PC-9 (cell line): ENCODE results near the gene USP44.

Experiments used
- EZH2 ChIP-seq: fragments of 200-600 bp; sonication (generic); IDR thresholded peaks from 2 replicates; pipeline ENCODE4 v1.8.0; 2017; ENCODE audit warnings: antibody characterized with exemption, low read depth
- TF ChIP-seq, protein P1 (sequence below): fragments of 200-600 bp; sonication (generic); conservative IDR thresholded peaks from 2 replicates; pipeline ENCODE4 v1.6.1; 2017; ENCODE audit warnings: mixed run types, antibody characterized with exemption, mild to moderate bottlenecking, moderate library complexity

- TF ChIP-seq, protein P1, sequence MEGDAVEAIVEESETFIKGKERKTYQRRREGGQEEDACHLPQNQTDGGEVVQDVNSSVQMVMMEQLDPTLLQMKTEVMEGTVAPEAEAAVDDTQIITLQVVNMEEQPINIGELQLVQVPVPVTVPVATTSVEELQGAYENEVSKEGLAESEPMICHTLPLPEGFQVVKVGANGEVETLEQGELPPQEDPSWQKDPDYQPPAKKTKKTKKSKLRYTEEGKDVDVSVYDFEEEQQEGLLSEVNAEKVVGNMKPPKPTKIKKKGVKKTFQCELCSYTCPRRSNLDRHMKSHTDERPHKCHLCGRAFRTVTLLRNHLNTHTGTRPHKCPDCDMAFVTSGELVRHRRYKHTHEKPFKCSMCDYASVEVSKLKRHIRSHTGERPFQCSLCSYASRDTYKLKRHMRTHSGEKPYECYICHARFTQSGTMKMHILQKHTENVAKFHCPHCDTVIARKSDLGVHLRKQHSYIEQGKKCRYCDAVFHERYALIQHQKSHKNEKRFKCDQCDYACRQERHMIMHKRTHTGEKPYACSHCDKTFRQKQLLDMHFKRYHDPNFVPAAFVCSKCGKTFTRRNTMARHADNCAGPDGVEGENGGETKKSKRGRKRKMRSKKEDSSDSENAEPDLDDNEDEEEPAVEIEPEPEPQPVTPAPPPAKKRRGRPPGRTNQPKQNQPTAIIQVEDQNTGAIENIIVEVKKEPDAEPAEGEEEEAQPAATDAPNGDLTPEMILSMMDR, result no peak
- TF ChIP-seq EZH2, result no peak
Measured at GRCh38 chr12:95538006-95538405, 13.3 kb downstream of the USP44 start.
